HepG2 (cell line): ENCODE data around the gene ARPC3. TPM values are rescaled to one million over a fixed set of nuclear protein-coding genes. Genes with fewer than 3 reads are reported as not detected.

Experiments
- AKAP8 ChIP-seq: sonication (generic); formaldehyde crosslinking; IDR thresholded peaks from 2 replicates; pipeline ENCODE4 v1.5.1; 2020; ENCODE audit warnings: mild to moderate bottlenecking, missing genetic modification reagents
- ATF1 ChIP-seq: IDR thresholded peaks from 2 replicates; pipeline ENCODE4 v1.6.1; 2016; ENCODE audit warnings: mild to moderate bottlenecking, control low read depth
- CENPBD1 ChIP-seq: sonication (generic); formaldehyde crosslinking; IDR thresholded peaks from 2 replicates; pipeline ENCODE4 v1.8.0; 2022; ENCODE audit warnings: missing genetic modification reagents, low read depth, mild to moderate bottlenecking, borderline replicate concordance
- CHD4 ChIP-seq: fragments of 200-600 bp; sonication (generic); IDR thresholded peaks from 2 replicates; pipeline ENCODE4 v1.7.0; 2017; ENCODE audit warnings: mild to moderate bottlenecking, low read length, borderline replicate concordance
- DBP ChIP-seq: sonication (generic); formaldehyde crosslinking; IDR thresholded peaks from 2 replicates; pipeline ENCODE4 v1.4.0; 2020; ENCODE audit warnings: missing genetic modification reagents; ENCODE audit errors: not compliant biosample characterization
- ELF1 ChIP-seq: sonication (generic); formaldehyde crosslinking; IDR thresholded peaks from 2 replicates; pipeline ENCODE4 v1.4.0; 2020; ENCODE audit warnings: missing genetic modification reagents
- ELF3 ChIP-seq: IDR thresholded peaks from 2 replicates; pipeline ENCODE4 v1.6.1; 2016; ENCODE audit warnings: missing genetic modification reagents, missing compliant biosample characterization
- FOXJ3 ChIP-seq: sonication (generic); formaldehyde crosslinking; IDR thresholded peaks from 2 replicates; pipeline ENCODE4 v1.4.0; 2020; ENCODE audit warnings: missing genetic modification reagents, mild to moderate bottlenecking, borderline replicate concordance
- HIVEP1 ChIP-seq: sonication (generic); formaldehyde crosslinking; IDR thresholded peaks from 2 replicates; pipeline ENCODE4 v1.4.0; 2020; ENCODE audit warnings: mild to moderate bottlenecking, missing genetic modification reagents
- MED1 ChIP-seq: sonication (generic); formaldehyde crosslinking; IDR thresholded peaks from 2 replicates; pipeline ENCODE4 v1.4.0; 2020; ENCODE audit warnings: missing genetic modification reagents
- MEIS2 ChIP-seq: sonication (generic); formaldehyde crosslinking; IDR thresholded peaks from 2 replicates; pipeline ENCODE4 v1.9.0; 2021; ENCODE audit warnings: mild to moderate bottlenecking, missing genetic modification reagents
- NR1H2 ChIP-seq: sonication (generic); formaldehyde crosslinking; IDR thresholded peaks from 2 replicates; pipeline ENCODE4 v1.8.1; 2022; ENCODE audit warnings: low read depth, missing genetic modification reagents, borderline replicate concordance
- PPARG ChIP-seq: conservative IDR thresholded peaks from 2 replicates; pipeline ENCODE4 v1.6.1; 2016; ENCODE audit warnings: missing biosample characterization, missing genetic modification reagents
- TOE1 ChIP-seq: sonication (generic); formaldehyde crosslinking; IDR thresholded peaks from 2 replicates; pipeline ENCODE4 v1.4.0; 2020; ENCODE audit warnings: mild to moderate bottlenecking, missing genetic modification reagents
- ZC3H4 ChIP-seq: sonication (generic); formaldehyde crosslinking; IDR thresholded peaks from 2 replicates; pipeline ENCODE4 v1.4.0; 2020; ENCODE audit warnings: missing genetic modification reagents, borderline replicate concordance
- ZFP91 ChIP-seq: sonication (generic); formaldehyde crosslinking; IDR thresholded peaks from 2 replicates; pipeline ENCODE4 v1.9.0; 2022; ENCODE audit warnings: missing genetic modification reagents, mild to moderate bottlenecking, borderline replicate concordance
- ZFYVE20 ChIP-seq: sonication (generic); formaldehyde crosslinking; IDR thresholded peaks from 2 replicates; pipeline ENCODE4 v1.8.0; 2023; ENCODE audit warnings: low read depth, mild to moderate bottlenecking, moderate library complexity, missing genetic modification reagents, borderline replicate concordance
- ZKSCAN5 ChIP-seq: sonication (generic); formaldehyde crosslinking; IDR thresholded peaks from 2 replicates; pipeline ENCODE4 v1.5.1; 2020; ENCODE audit warnings: mild to moderate bottlenecking, missing genetic modification reagents
- ZMYM2 ChIP-seq: sonication (generic); formaldehyde crosslinking; IDR thresholded peaks from 2 replicates; pipeline ENCODE4 v1.8.0; 2022; ENCODE audit warnings: mild to moderate bottlenecking, missing genetic modification reagents
- ZNF264 ChIP-seq: sonication (generic); formaldehyde crosslinking; IDR thresholded peaks from 2 replicates; pipeline ENCODE4 v1.4.0; 2020; ENCODE audit warnings: missing genetic modification reagents
- ZNF460 ChIP-seq: sonication (generic); formaldehyde crosslinking; IDR thresholded peaks from 2 replicates; pipeline ENCODE4 v1.5.1; 2020; ENCODE audit warnings: missing genetic modification reagents, mild to moderate bottlenecking, borderline replicate concordance
- ZNF496 ChIP-seq: sonication (generic); formaldehyde crosslinking; IDR thresholded peaks from 2 replicates; pipeline ENCODE4 v1.8.1; 2023; ENCODE audit warnings: mild to moderate bottlenecking, moderate library complexity, missing genetic modification reagents; ENCODE audit not compliant: insufficient replicate concordance
- ZNF546 ChIP-seq: sonication (generic); formaldehyde crosslinking; conservative IDR thresholded peaks from 2 replicates; pipeline ENCODE4 v1.8.1; 2023; ENCODE audit warnings: mild to moderate bottlenecking, missing genetic modification reagents
- ZNF629 ChIP-seq: sonication (generic); formaldehyde crosslinking; conservative IDR thresholded peaks from 2 replicates; pipeline ENCODE4 v1.5.0; 2020; ENCODE audit warnings: missing genetic modification reagents
- ZNF747 ChIP-seq: sonication (generic); formaldehyde crosslinking; IDR thresholded peaks from 2 replicates; pipeline ENCODE4 v1.8.1; 2023; ENCODE audit warnings: missing genetic modification reagents, mild to moderate bottlenecking, borderline replicate concordance
- ZNF782 ChIP-seq: sonication (generic); formaldehyde crosslinking; IDR thresholded peaks from 2 replicates; pipeline ENCODE4 v1.4.0; 2020; ENCODE audit warnings: missing genetic modification reagents, mild to moderate bottlenecking, borderline replicate concordance
- ZSCAN12 ChIP-seq: sonication (generic); formaldehyde crosslinking; IDR thresholded peaks from 2 replicates; pipeline ENCODE4 v1.9.0; 2021; ENCODE audit warnings: mild to moderate bottlenecking, missing genetic modification reagents
- ZZZ3 ChIP-seq: sonication (generic); formaldehyde crosslinking; IDR thresholded peaks from 2 replicates; pipeline ENCODE4 v1.4.0; 2020; ENCODE audit warnings: missing genetic modification reagents, mild to moderate bottlenecking, borderline replicate concordance
- polyA plus RNA-seq, 8 experiments: library from polyadenylated mRNA; depleted of rRNA in 3 of 8; stranded (reverse) in 7 of 8; unstranded in 1 of 8; fragments of >200 nt; fragmentation: Illumina TruSeq in 4 of 8; extraction: Trizol in 4 of 8; gene quantifications; 2 replicates each; pipeline versions ENCODE4 v1.2.1 to v1.2.3, GENCODE V29; 2011 to 2016; ENCODE audit warnings: low read depth in 4 of 8, missing spikeins in 1 of 8, mixed read lengths in 1 of 8; ENCODE audit not compliant: insufficient read depth in 1 of 8
- total RNA-seq, 5 experiments: library from RNA; depleted of rRNA; stranded (reverse); fragments of >200 nt; fragmentation: Illumina TruSeq; extraction: Trizol; gene quantifications; 2 replicates each; pipeline ENCODE4 v1.2.3, GENCODE V29; 2016; ENCODE audit warnings: low read depth in 1 of 5

ARPC3 gene
- total and polyA plus RNA-seq, 2 of the 13 experiments (the other 11 are each of a cell fraction or from before 2014, with no cell fraction given), result 32.7 to 234 TPM

GRCh38 chr12:110403146-110403975, 46.8 kb downstream of the ARPC3 start, which contains the start of gene ANAPC7 (continued):
- TF ChIP-seq ZSCAN12 (CRISPR knock-in tag) (0 out of 2 replicates have a peak, but pooled peaks have one; percentile 8), PPARG (no peak; the same call in 1 of the 2 replicates), ZNF264 (CRISPR knock-in tag) (no peak), ZC3H4 (CRISPR knock-in tag) (no peak), MED1 (CRISPR knock-in tag) (no peak; the same call in 1 of the 2 replicates), DBP (CRISPR knock-in tag) (no peak), ZNF747 (CRISPR knock-in tag) (peak; percentile 63), CENPBD1 (CRISPR knock-in tag) (no peak), ELF3 (CRISPR knock-in tag) (peak; percentile 15; the same call in 1 of the 2 replicates), ZNF496 (no peak), AKAP8 (CRISPR knock-in tag) (no peak), CHD4 (no peak), ZNF629 (CRISPR knock-in tag) (no peak), ELF1 (no peak; the same call in 1 of the 2 replicates), ZKSCAN5 (0 out of 2 replicates have a peak, but pooled peaks have one; percentile 36), ZNF782 (CRISPR knock-in tag) (0 out of 2 replicates have a peak, but pooled peaks have one; percentile 35), ZNF546 (CRISPR knock-in tag) (peak; percentile 89; the same call in 1 of the 2 replicates), MEIS2 (CRISPR knock-in tag) (no peak), ZFP91 (CRISPR knock-in tag) (peak; percentile 73; the same call in 1 of the 2 replicates), NR1H2 (CRISPR knock-in tag) (no peak), ATF1 (CRISPR knock-in tag) (peak; percentile 43; the same call in 1 of the 2 replicates), ZZZ3 (CRISPR knock-in tag) (peak; percentile 56; the same call in 1 of the 2 replicates), ZFYVE20 (CRISPR knock-in tag) (0 out of 2 replicates have a peak, but pooled peaks have one; percentile 54), ZNF460 (CRISPR knock-in tag) (no peak), ZMYM2 (CRISPR knock-in tag) (0 out of 2 replicates have a peak, but pooled peaks have one; percentile 17), TOE1 (CRISPR knock-in tag) (peak; percentile 20; the same call in 1 of the 2 replicates), FOXJ3 (CRISPR knock-in tag) (no peak), HIVEP1 (CRISPR knock-in tag) (peak; percentile 30)
